CD4-positive, alpha-beta T cell treated with Interferon alpha-2 for 1 hour (primary cell): ENCODE measurements around the gene GAS2.

ENCODE experiments used
- DNase-seq, 2 donors: peaks; one replicate each; pipeline ENCODE4 v3.0.0-alpha.2; 2020 to 2022

The GAS2 gene

DNA sequence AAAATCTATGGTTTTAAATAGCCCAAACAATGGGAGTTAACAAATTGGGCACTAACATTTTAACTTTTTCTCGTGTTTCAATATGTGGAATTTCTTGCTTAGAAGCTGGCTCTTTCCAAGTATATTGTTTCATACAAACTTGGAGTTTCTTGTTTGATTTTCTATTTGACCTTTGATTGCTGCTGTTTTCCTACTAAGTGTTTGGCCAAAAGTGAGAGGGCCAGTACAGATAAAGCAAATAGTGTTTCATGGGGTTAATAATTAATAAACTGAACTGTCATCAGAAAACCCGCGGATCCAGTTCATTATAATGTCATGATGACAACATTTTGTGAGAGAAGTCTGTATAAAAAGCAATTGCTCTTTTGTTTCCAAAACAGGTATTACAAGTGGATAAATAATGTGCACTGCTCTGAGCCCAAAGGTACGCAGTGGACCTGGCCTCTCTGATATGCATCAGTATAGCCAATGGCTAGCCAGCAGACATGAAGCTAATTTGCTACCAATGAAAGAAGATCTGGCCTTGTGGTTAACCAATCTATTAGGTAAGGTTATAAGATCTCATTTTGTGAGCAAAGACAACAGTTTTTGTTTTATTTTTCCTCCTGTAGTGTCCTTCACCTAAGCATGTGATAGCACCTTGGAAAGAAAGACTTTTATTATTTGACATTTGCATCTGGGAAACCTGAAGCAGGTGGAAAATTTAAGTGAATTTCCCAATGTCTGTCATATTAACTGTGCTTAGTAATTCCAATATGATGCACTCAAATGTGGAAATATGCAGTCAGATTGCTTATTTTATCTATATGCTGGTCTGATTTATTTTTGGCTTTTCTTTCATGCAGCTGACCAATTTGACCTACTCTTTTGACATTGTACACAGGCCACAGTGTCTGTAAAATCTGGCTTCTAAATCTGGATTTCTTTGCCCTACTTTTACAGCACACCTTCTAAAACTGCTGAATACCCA is 8.3 kb downstream of the GAS2 start:
- DNase-seq, result no peak

- DNase-seq, result no peak
These were observed 10.9 kb downstream of the GAS2 start for GRCh38 chr11:22677153-22677903.

- DNase-seq, result no peak
These were observed 14.2 kb downstream of the GAS2 start for GRCh38 chr11:22680628-22681027.

DNA sequence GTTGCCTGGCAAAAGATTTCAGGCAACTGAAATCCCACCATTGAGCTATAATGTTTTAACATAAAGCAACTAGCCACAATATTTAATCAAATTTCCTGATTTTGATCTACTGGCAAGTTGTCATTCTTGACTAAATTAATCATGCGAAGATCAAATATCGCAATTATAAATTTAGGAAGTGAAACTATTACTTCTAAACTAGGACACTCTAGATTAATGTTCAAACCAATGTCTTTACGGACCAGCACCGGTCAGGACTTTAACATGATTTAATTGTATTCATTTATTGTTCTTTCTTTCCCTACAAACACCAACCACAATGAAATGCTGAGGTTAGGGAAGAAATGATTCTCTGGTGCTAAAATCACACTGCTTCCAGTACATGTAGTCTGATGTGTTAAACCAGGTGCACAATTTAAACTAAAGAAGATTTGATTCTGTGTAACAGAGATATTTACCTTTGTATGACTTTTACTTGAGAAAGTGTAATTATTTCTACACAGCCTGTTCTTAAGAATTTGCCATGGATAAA is 14.9 kb downstream of the GAS2 start:
- DNase-seq, result no peak

DNA sequence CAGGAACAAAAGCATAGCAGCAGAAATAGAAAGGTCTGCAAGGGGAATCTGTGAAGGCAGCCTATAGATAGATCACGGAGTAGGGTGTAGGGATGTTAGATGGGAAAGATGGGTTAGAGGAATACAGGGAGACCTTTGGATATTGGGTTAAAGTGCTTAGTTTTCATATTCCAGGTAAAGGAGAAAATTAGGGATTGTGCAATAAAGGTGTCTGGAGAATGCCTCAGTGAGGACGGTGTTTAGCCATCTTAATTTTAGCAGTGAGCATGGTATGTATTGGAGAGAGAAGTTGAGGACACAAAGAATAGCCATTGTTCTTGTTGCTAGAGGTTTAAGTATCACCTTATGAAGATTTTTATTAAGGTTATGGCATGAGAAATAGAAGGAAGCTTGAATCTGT is 17.7 kb downstream of the GAS2 start:
- DNase-seq, result no peak

DNA sequence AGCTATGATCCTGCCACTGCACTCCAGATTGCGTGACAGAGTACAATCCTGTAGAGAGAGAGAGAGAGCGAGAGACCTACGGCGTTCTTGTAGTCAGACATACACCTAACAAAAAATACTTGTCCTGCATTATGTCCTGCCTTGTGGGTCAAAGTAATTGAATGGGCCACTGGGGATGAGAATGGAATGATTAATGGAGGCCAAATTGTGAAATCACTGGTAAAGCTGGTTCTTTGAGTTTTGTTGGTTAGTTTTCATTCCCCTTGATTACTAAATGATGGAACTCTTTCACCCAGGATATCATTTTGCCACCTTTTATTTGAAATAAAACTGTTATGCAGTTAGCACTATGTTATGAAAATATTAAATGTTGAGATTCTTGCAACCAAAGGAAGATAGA is 18.7 kb downstream of the GAS2 start:
- no peak for DNase-seq

DNA sequence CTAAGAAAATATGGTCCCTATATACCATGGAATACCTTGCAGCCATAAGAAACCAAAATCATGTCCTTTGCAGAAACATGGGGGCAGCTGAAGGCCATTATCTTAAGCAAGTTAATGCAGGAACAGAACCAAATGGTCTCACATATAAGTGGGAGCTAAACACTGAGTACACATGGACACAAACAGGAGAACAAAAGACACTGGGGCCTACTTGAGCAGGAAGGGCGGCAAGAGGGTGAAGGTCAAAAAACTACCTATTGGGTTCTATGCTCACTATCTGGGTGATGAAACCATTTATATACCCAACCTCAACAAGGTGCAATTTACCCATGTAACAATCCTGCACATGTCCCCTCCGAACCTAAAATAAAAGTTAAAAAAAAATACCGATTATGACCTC is 22.5 kb downstream of the GAS2 start:
- no peak for DNase-seq

- no peak for DNase-seq
These were observed 23.8 kb downstream of the GAS2 start for GRCh38 chr11:22690257-22690656.

- peak in 1 of 2 donors; percentile 7 for DNase-seq
These were observed 24.5 kb downstream of the GAS2 start for GRCh38 chr11:22690871-22691270.

DNA sequence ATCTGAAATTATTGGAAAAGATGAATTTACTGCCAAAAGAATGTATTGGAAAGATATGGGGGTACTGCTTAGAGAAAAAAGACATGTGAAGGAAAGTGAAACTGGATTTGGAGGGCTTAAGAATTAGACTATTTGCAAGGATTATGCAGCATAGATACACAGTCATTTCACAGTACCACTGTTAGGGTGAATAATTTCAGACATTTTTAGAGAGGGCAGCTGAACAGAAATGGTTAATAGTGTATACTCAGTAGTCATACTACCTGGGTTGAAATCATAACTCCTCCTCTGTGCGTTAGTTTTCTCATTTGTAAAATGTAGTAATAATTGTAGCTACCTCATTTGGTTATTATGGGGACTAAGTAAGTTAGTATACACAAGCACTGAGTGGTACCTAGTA is 33.0 kb downstream of the GAS2 start:
- no peak for DNase-seq

GRCh38 chr11:22702031-22702430 is 35.6 kb downstream of the GAS2 start:
- no peak for DNase-seq

- no peak for DNase-seq
These were observed 36.6 kb downstream of the GAS2 start for GRCh38 chr11:22703040-22703439.

DNA sequence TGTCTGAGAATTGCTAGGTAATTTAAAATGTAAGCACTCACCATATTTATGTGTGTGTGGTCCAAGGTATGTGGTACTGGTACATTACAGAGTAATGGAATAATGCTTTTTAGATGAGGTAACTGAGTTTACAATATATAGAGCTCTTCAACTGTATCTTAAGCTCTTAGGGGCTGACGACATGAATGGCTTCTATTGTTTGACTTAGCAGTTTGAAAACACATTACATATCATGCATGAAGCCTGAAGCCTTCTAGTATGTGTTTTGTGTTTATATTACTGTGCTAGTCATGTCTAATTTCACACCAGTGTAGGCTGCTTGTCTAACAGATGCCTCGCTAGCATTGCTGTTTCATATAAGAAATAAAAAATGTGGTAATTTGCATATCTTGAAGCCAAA is 37.2 kb downstream of the GAS2 start:
- no peak for DNase-seq

GRCh38 chr11:22707119-22707899 is 40.9 kb downstream of the GAS2 start:
- no peak for DNase-seq

DNA sequence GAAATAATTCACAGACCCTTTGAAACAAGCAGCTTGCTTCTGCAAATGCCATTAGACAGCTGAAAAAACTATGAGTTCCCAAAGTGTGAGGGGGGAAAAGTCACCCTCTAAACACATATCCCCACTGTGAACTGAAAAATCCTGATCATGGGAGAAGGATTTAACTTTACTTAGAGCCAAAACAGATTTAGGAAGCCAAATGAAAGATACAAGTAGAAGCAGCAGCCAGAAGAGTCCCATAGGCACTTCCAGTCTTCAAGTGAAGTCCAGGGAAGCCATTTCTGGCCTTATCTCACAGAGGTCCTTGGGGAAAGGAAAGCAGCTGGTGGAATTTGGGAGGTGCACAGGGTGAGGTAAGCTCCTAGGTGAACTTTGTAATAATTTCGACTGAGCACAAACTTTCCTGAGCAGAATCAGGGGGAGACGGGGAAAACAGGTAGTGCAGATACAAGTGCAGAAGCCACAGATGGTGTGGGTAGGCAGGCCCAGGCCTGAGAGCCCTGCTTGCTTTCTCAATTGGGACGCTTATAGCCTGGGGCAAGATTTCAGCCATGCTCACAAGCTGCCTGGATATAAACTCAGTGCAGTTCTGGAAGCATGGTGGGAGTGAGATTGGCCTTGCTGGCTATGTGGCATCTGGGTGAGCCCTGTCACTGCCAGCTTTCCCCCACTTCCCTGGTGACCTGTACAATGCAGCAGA is 44.8 kb downstream of the GAS2 start:
- no peak for DNase-seq

GRCh38 chr11:22711880-22712279 is 45.5 kb downstream of the GAS2 start:
- no peak for DNase-seq

- DNase-seq, result no peak
These were observed 46.9 kb downstream of the GAS2 start for GRCh38 chr11:22713336-22713735.

GRCh38 chr11:22715971-22716370 is 49.6 kb downstream of the GAS2 start:
- DNase-seq, result no peak

GRCh38 chr11:22720457-22720856 is 54.0 kb downstream of the GAS2 start:
- no peak for DNase-seq

DNA sequence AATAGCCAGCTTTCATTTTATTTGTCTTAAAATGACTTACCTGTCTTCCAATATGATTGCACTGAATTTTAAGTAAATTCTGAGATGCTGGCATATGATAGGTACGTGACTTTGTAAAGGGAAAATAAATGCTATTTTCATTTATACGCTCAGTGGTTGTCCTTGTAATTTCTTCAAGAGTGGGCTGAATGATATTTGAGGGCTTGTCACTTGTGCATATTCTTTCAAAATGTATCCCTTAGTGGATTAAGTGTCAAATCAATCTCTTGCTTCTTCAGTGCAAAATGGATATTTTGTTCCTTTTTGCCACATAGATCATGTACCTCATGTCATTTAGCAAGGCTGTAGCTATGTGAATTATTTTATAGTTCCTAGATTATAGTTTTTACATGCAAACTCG is 56.9 kb downstream of the GAS2 start:
- no peak for DNase-seq

GRCh38 chr11:22725079-22725478 is 58.7 kb downstream of the GAS2 start:
- no peak for DNase-seq
